Natural killer cell (primary cell): ENCODE results near the gene GYG1. TPM values are rescaled to one million over a fixed set of nuclear protein-coding genes. Genes with fewer than 3 reads are reported as not detected.

Source experiments
- ATAC-seq, 3 donors: fragments of 150-1000 bp in 2 of 3; fragments of 200-7000 bp in 1 of 3; cut with Tn5 transposase; 1 replicate in 1 of 3; 2 replicates in 2 of 3; pipeline ENCODE4 v1.10.0; 2021; ENCODE audit warnings: mild to moderate bottlenecking in 2 of 3, moderate library complexity in 2 of 3
- DNase-seq, 2 donors: peaks; one replicate each; pipeline versions ENCODE4 v3.0.0 to v3.0.0-alpha.2; 2013 to 2021; ENCODE audit warnings: mixed read lengths in 1 of 2
- H3K27ac ChIP-seq: one replicate; pipeline ENCODE4 v1.5.1; 2013; ENCODE audit warnings: mild to moderate bottlenecking, low read length
- H3K27me3 ChIP-seq: one replicate; pipeline ENCODE4 v1.6.1; 2013; ENCODE audit warnings: low read length; ENCODE audit not compliant: control insufficient read depth, insufficient read depth
- H3K36me3 ChIP-seq: one replicate; pipeline ENCODE4 v1.6.1; 2013; ENCODE audit warnings: low read length; ENCODE audit not compliant: control insufficient read depth, insufficient read depth
- H3K4me1 ChIP-seq: one replicate; pipeline ENCODE4 v1.6.1; 2013; ENCODE audit warnings: low read length; ENCODE audit not compliant: control insufficient read depth, insufficient read depth
- H3K4me3 ChIP-seq: one replicate; pipeline ENCODE4 v1.5.1; 2013; ENCODE audit warnings: low read length
- H3K9me3 ChIP-seq: one replicate; pipeline ENCODE4 v1.6.1; 2013; ENCODE audit warnings: low read length; ENCODE audit not compliant: control insufficient read depth, insufficient read depth
- H3K27ac Mint-ChIP-seq, 2 donors: one replicate each; pipeline ENCODE4 v1.8.0; 2022; ENCODE audit warnings: mild to moderate bottlenecking in 2 of 2, mixed read lengths in 2 of 2, moderate library complexity in 1 of 2
- H3K27me3 Mint-ChIP-seq, 2 donors: one replicate each; pipeline ENCODE4 v1.8.0; 2022; ENCODE audit warnings: low read depth in 2 of 2, mixed read lengths in 2 of 2
- H3K36me3 Mint-ChIP-seq: one replicate; pipeline ENCODE4 v1.8.0; 2022; ENCODE audit warnings: mixed read lengths
- H3K4me1 Mint-ChIP-seq, 2 donors: one replicate each; pipeline ENCODE4 v1.8.0; 2022; ENCODE audit warnings: mixed read lengths in 2 of 2
- H3K4me3 Mint-ChIP-seq: one replicate; pipeline ENCODE4 v1.8.0; 2022; ENCODE audit warnings: mild to moderate bottlenecking, moderate library complexity, mixed read lengths
- H3K9me3 Mint-ChIP-seq, 2 donors: one replicate each; pipeline ENCODE4 v1.8.0; 2022; ENCODE audit warnings: mixed read lengths in 2 of 2
- CTCF ChIP-seq: fragments of 200-600 bp; IDR thresholded peaks from one replicate; pipeline ENCODE4 v1.8.0; 2022; ENCODE audit warnings: antibody characterized with exemption
- WGBS: methylation state at CpG from one replicate; pipeline ENCODE4 v1.1.7; 2013; ENCODE audit warnings: missing lambda C conversion rate; ENCODE audit not compliant: insufficient coverage; 5-methylcytosine and 5-hydroxymethylcytosine counted together
- intact Hi-C: fragments of 100-400 bp; cut with micrococcal nuclease; formaldehyde crosslinking; loops from one replicate; pipeline ENCODE4 v1.14.2; 2022
- total RNA-seq, 4 donors: library from RNA; stranded (reverse); fragments of 120-200 nt in 1 of 4; gene quantifications; one replicate each; pipeline versions ENCODE4 v1.2.3 to v1.2.4, GENCODE V29; 2013 to 2022

GYG1 gene
- total RNA-seq, 3 donors from 2014 or later (not counting 1 experiment from before 2014, with no cell fraction given): 46.6 to 56.5 (median 49.6) TPM

- Mint-ChIP-seq H3K9me3 (no peaks in the 10 kb centered on the region), H3K4me1 (no peaks in the 10 kb centered on the region), H3K27ac (no peak overlapping the region), H3K27me3 (no peaks in the 10 kb centered on the region), H3K36me3 (no peaks in the 10 kb centered on the region), H3K4me3 (no peak overlapping the region)
- no peak for ATAC-seq
- Histone ChIP-seq H3K27ac (no peak overlapping the region), H3K27me3 (no peaks in the 10 kb centered on the region), H3K36me3 (no peaks in the 10 kb centered on the region), H3K4me3 (no peak overlapping the region), H3K4me1 (no peaks in the 10 kb centered on the region), H3K9me3 (no peaks in the 10 kb centered on the region)
- TF ChIP-seq CTCF: no peak
- intact Hi-C loops: no loop called here
- whole genome bisulfite sequencing: no CpG with 5 or more reads among the region's 1 CpG
- no peak for DNase-seq
Measured at GRCh38 chr3:148968321-148968720, 23.0 kb upstream of the GYG1 start.

GRCh38 chr3:148970271-148970670 is 21.1 kb upstream of the GYG1 start:
- H3K36me3 Mint-ChIP-seq: no peaks in the 10 kb centered on the region
- H3K27me3 Mint-ChIP-seq: no peaks in the 10 kb centered on the region
- WGBS: 90% methylated on average over 5 of the region's 7 CpGs
- intact Hi-C loops: no loop called here
- no peaks in the 10 kb centered on the region for H3K4me1 Mint-ChIP-seq
- Histone ChIP-seq H3K27me3 (no peaks in the 10 kb centered on the region), H3K9me3 (no peaks in the 10 kb centered on the region), H3K4me1 (no peaks in the 10 kb centered on the region), H3K4me3 (no peak overlapping the region), H3K27ac (no peak overlapping the region), H3K36me3 (no peaks in the 10 kb centered on the region)
- no peak for DNase-seq
- no peak for ATAC-seq
- H3K4me3 Mint-ChIP-seq: no peak overlapping the region
- no peak overlapping the region for H3K27ac Mint-ChIP-seq
- no peak for TF ChIP-seq CTCF
- H3K9me3 Mint-ChIP-seq: no peaks in the 10 kb centered on the region

- intact Hi-C loops: no loop called here
- no peak for ATAC-seq
Measured at GRCh38 chr3:148971401-148972163, 19.8 kb upstream of the GYG1 start.

More at GRCh38 chr3:148971401-148972163, 19.8 kb upstream of the GYG1 start:
- no peak overlapping the region for H3K4me3 Mint-ChIP-seq
- no peak for DNase-seq
- no peaks in the 10 kb centered on the region for H3K36me3 Mint-ChIP-seq
- no CpG with 5 or more reads among the region's 1 CpG for WGBS
- no peaks in the 10 kb centered on the region for H3K4me1 Mint-ChIP-seq
- no peaks in the 10 kb centered on the region for H3K36me3 ChIP-seq
- TF ChIP-seq CTCF: no peak
- no peaks in the 10 kb centered on the region for H3K9me3 ChIP-seq
- no peak overlapping the region for H3K27ac Mint-ChIP-seq
- H3K27me3 Mint-ChIP-seq: no peaks in the 10 kb centered on the region
- H3K4me1 ChIP-seq: no peaks in the 10 kb centered on the region
- H3K27me3 ChIP-seq: no peaks in the 10 kb centered on the region
- no peaks in the 10 kb centered on the region for H3K9me3 Mint-ChIP-seq
- no peak overlapping the region for H3K27ac ChIP-seq
- H3K4me3 ChIP-seq: no peak overlapping the region
